Endothelial cell of umbilical vein (primary cell): ENCODE results near the gene STMN3. TPM values are rescaled to one million over a fixed set of nuclear protein-coding genes. Genes with fewer than 3 reads are reported as not detected.

ENCODE experiments used
- BruUV-seq: library from RNA; stranded (reverse); fragments of 400-500 nt; replicated peaks from 2 replicates; lab custom pipeline; 2021; lab: Mats Ljungman, UMichigan
- CTCF ChIA-PET: fragments of 300-600, 350-600 bp; sonication (Branson Sonifier 250); formaldehyde crosslinking; loops from one replicate; lab custom pipeline; 2021; ENCODE audit warnings: antibody characterized with exemption, inconsistent platforms; lab: Charles Lee
- POLR2A ChIA-PET: fragments of 300-600, 350-600 bp; sonication (Branson Sonifier 250); formaldehyde crosslinking; loops from one replicate; lab custom pipeline; 2021; ENCODE audit warnings: antibody characterized with exemption, inconsistent platforms; lab: Charles Lee
- DNase-seq: peaks from one replicate; pipeline ENCODE4 v3.0.0-alpha.2; 2011; ENCODE audit warnings: low read depth, low spot score
- FAIRE-seq: peaks from 2 replicates; lab custom pipeline; 2011; peaks lifted over from hg19 to GRCh38; lab: Jason Lieb, UNC
- H2AFZ ChIP-seq: 2 replicates; pipeline ENCODE4 v1.6.0; 2012; ENCODE audit warnings: low read depth, low read length, control low read depth, inconsistent platforms
- H3K27ac ChIP-seq: 2 replicates; pipeline ENCODE4 v1.5.1; 2011; ENCODE audit warnings: low read depth, mild to moderate bottlenecking, control low read depth, low read length, moderate library complexity; ENCODE audit not compliant: insufficient read depth
- H3K27me3 ChIP-seq, 2 experiments: 2 replicates each; pipeline versions ENCODE4 v1.6.0 to v1.6.1; 2011; ENCODE audit warnings: low read length in 2 of 2, mixed read lengths in 1 of 2; ENCODE audit not compliant: control insufficient read depth in 2 of 2, insufficient read depth in 2 of 2
- H3K36me3 ChIP-seq, 2 experiments: 2 replicates in 1 of 2; 3 replicates in 1 of 2; pipeline ENCODE4 v1.5.1; 2011; ENCODE audit warnings: low read length in 2 of 2, mild to moderate bottlenecking in 1 of 2, moderate library complexity in 1 of 2; ENCODE audit not compliant: control insufficient read depth in 2 of 2, insufficient read depth in 2 of 2; ENCODE audit errors: extremely low read depth in 1 of 2
- H3K4me1 ChIP-seq: 3 replicates; pipeline ENCODE4 v1.5.1; 2011; ENCODE audit warnings: mild to moderate bottlenecking, low read length; ENCODE audit not compliant: control insufficient read depth, insufficient read depth; ENCODE audit errors: extremely low read depth
- H3K4me2 ChIP-seq: 2 replicates; pipeline ENCODE4 v1.6.1; 2011; ENCODE audit warnings: low read length, control low read depth, mixed read lengths; ENCODE audit not compliant: insufficient read depth
- H3K4me3 ChIP-seq, 3 experiments: fragments of 200-600 bp in 1 of 3; sonication (generic), shearing (Covaris generic) in 1 of 3; replicated peaks in 1 of 3; 2 replicates each; pipeline ENCODE4 v1.5.1; 2011 to 2016; ENCODE audit warnings: control low read depth in 3 of 3, low read length in 3 of 3, mild to moderate bottlenecking in 2 of 3, inconsistent platforms in 1 of 3, low read depth in 1 of 3, moderate library complexity in 1 of 3; ENCODE audit not compliant: insufficient read depth in 1 of 3
- H3K79me2 ChIP-seq: 2 replicates; pipeline ENCODE4 v1.6.0; 2012; ENCODE audit warnings: low read length, inconsistent platforms; ENCODE audit not compliant: control insufficient read depth, insufficient read depth
- H3K9ac ChIP-seq: replicated peaks from 2 replicates; pipeline ENCODE3; 2011; ENCODE audit warnings: low read length, control low read depth; ENCODE audit not compliant: insufficient read depth; ENCODE audit errors: extremely low read depth
- H3K9me1 ChIP-seq: replicated peaks from 3 replicates; pipeline ENCODE4 v1.6.0; 2011; ENCODE audit warnings: mild to moderate bottlenecking, low read length; ENCODE audit not compliant: control insufficient read depth, insufficient read depth; ENCODE audit errors: extremely low read depth
- H3K9me3 ChIP-seq: replicated peaks from 2 replicates; pipeline ENCODE4 v1.5.1; 2012; ENCODE audit warnings: low read length, inconsistent platforms; ENCODE audit not compliant: control insufficient read depth, insufficient read depth
- H4K20me1 ChIP-seq: replicated peaks from 2 replicates; pipeline ENCODE3; 2011; ENCODE audit warnings: mild to moderate bottlenecking, low read length; ENCODE audit not compliant: control insufficient read depth, insufficient read depth; ENCODE audit errors: extremely low read depth
- CTCF ChIP-seq, 2 donors: IDR thresholded peaks; 1 replicate in 1 of 2; 2 replicates in 1 of 2; pipeline ENCODE4 v1.5.1; 2011; ENCODE audit warnings: low read length in 2 of 2, mild to moderate bottlenecking in 2 of 2, moderate library complexity in 2 of 2, control low read depth in 1 of 2, inconsistent platforms in 1 of 2, low read depth in 1 of 2; ENCODE audit not compliant: insufficient read depth in 1 of 2; ENCODE audit errors: extremely low read depth in 1 of 2
- EZH2 ChIP-seq: IDR thresholded peaks from 2 replicates; pipeline ENCODE4 v1.6.1; 2012; ENCODE audit warnings: borderline replicate concordance, low read depth, mild to moderate bottlenecking, moderate library complexity, low read length, inconsistent platforms; ENCODE audit not compliant: severe bottlenecking
- FOS ChIP-seq: IDR thresholded peaks from 2 replicates; pipeline ENCODE4 v1.6.1; 2011; ENCODE audit warnings: mild to moderate bottlenecking, low read length, moderate library complexity, borderline replicate concordance; ENCODE audit not compliant: insufficient read depth
- GATA2 ChIP-seq: IDR thresholded peaks from 2 replicates; pipeline ENCODE4 v1.7.0; 2011; ENCODE audit warnings: low read depth, mild to moderate bottlenecking, moderate library complexity, mixed read lengths, low read length; ENCODE audit not compliant: insufficient read length, insufficient read depth
- JUN ChIP-seq: IDR thresholded peaks from 2 replicates; pipeline ENCODE4 v1.6.1; 2011; ENCODE audit warnings: borderline replicate concordance, low read depth; ENCODE audit not compliant: insufficient read length, insufficient read depth
- MAX ChIP-seq: IDR thresholded peaks from 2 replicates; pipeline ENCODE4 v1.6.1; 2011; ENCODE audit not compliant: insufficient read depth, insufficient read length
- MYC ChIP-seq: IDR thresholded peaks from one replicate; pipeline ENCODE4 v1.6.1; 2011; ENCODE audit warnings: mild to moderate bottlenecking, low read depth, low read length
- POLR2A ChIP-seq: IDR thresholded peaks from 2 replicates; pipeline ENCODE4 v1.6.1; 2012; ENCODE audit warnings: low read depth, mild to moderate bottlenecking, control low read depth, low read length
- POLR2AphosphoS5 ChIP-seq: IDR thresholded peaks from 2 replicates; pipeline ENCODE4 v1.6.1; 2012; ENCODE audit warnings: low read depth, mild to moderate bottlenecking, control low read depth, low read length, moderate library complexity; ENCODE audit not compliant: insufficient read depth
- dilution Hi-C: fragments of 300-500 bp; cut with MboI; formaldehyde crosslinking; loops from one replicate; pipeline ENCODE4 v1.15.0; 2019; ENCODE audit warnings: low sequenced_read_pairs; ENCODE audit not compliant: extremely low pct_ligation_motif_present
- intact Hi-C: fragments of 100-400 bp; cut with micrococcal nuclease; formaldehyde crosslinking; loops from one replicate; pipeline ENCODE4 v1.10.0; 2022
- polyA plus RNA-seq, 4 experiments: library from polyadenylated mRNA; depleted of rRNA in 3 of 4; stranded (reverse) in 3 of 4; unstranded in 1 of 4; fragments of >200 nt; gene quantifications; 2 replicates each; pipeline versions ENCODE4 v1.2.1 to v1.2.3, GENCODE V29; 2011 to 2012; ENCODE audit warnings: missing spikeins in 1 of 4
- total RNA-seq: library from RNA; stranded (reverse); gene quantifications from 2 replicates; pipeline ENCODE4 v1.2.3, GENCODE V29; 2021

Gene STMN3
- total and polyA plus RNA-seq, 2 donors (not counting 3 experiments of a cell fraction or from before 2014, with no cell fraction given), result 1.7 to 4.7 TPM

GRCh38 chr20:63622732-63623131, 30.5 kb downstream of the STMN3 start:
- no peak overlapping the region for H3K9ac ChIP-seq
- H2AFZ ChIP-seq, result no peak overlapping the region
- intact Hi-C loops, result no loop called here
- DNase-seq (no peak), FAIRE-seq (no peak)
- ChIA-PET POLR2A (no interaction called here), CTCF (no interaction called here)
- no peak overlapping the region for H3K4me2 ChIP-seq
- BruUV-seq, result no TSS peak
- H4K20me1 ChIP-seq, result no peaks in the 10 kb centered on the region
- no peaks in the 10 kb centered on the region for H3K9me1 ChIP-seq
- H3K27ac ChIP-seq, result no peak overlapping the region
- dilution Hi-C loops, result no loop called here
- no peak overlapping the region for H3K4me3 ChIP-seq
- H3K27me3 ChIP-seq, result no peaks in the 10 kb centered on the region
- H3K4me1 ChIP-seq, result peaks cover 3% of the 10 kb centered on the region
- H3K9me3 ChIP-seq, result no peaks in the 10 kb centered on the region
- peaks cover 52% of the 10 kb centered on the region for H3K79me2 ChIP-seq
- TF ChIP-seq EZH2 (no peak), GATA2 (no peak), FOS (no peak), MYC (no peak), MAX (no peak), POLR2AphosphoS5 (no peak), JUN (no peak), CTCF (IDR thresholded peaks at IDR 0.05; ENCODE audit: extremely low read depth in 1 of 2, insufficient read depth in 1 of 2, low read depth in 1 of 2, low read length in 2 of 2) (no peak), POLR2A (no peak)
- peaks cover 4 to 9% of the 10 kb centered on the region in 2 experiments for H3K36me3 ChIP-seq
